ENCODE results near the gene SHBG.
A peak's percentile ranks its signal among the peaks of the same experiment; 100 is the strongest.

SHBG gene

DNA sequence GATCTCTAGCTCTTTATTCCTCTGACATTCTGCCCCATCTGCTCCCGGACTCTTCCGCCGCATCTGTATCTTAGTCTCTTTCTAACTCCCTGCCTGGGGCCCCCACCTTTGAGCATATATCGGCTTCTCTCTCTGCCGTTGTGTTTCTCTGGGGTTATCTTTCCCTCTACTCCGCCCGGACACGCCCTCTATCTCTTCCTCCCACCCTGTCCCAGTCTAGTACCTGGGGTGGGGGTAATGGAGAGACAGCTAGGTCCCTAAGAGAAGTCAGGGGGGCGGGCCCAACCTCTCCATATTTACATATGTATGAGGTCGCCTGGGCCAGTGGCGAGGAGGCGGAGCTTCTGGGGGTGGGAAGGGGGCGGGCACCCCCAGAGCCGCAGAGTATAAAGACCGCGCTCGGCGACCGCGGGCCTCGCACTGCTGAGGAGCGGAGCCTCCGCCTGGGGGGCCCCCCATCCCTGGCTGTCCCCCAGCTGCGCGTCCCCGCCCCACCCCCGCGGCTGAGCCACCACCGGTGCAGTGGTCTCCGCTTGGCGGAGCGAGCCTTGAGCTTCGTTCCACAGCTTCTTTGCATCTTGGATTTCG is 20.7 kb downstream of the SHBG start, which contains the start of gene ATP1B2:
ATP1B2 (plus strand) TSS at position 418 of the 588 bp plus-strand sequence. CDS start 593 bp downstream, outside the sequence.
- DNase-seq (ENCODE audit: low read depth): no peak
- peak within 1 kb of the TSS; percentile 29; the same call in 1 of the 2 replicates for H3K4me3 ChIP-seq (ENCODE audit: low read depth, low read length)
- TF ChIP-seq, protein P1, sequence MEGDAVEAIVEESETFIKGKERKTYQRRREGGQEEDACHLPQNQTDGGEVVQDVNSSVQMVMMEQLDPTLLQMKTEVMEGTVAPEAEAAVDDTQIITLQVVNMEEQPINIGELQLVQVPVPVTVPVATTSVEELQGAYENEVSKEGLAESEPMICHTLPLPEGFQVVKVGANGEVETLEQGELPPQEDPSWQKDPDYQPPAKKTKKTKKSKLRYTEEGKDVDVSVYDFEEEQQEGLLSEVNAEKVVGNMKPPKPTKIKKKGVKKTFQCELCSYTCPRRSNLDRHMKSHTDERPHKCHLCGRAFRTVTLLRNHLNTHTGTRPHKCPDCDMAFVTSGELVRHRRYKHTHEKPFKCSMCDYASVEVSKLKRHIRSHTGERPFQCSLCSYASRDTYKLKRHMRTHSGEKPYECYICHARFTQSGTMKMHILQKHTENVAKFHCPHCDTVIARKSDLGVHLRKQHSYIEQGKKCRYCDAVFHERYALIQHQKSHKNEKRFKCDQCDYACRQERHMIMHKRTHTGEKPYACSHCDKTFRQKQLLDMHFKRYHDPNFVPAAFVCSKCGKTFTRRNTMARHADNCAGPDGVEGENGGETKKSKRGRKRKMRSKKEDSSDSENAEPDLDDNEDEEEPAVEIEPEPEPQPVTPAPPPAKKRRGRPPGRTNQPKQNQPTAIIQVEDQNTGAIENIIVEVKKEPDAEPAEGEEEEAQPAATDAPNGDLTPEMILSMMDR (IDR thresholded peaks at IDR 0.05; ENCODE audit: low read depth, low read length, missing control alignments): no peak

DNA sequence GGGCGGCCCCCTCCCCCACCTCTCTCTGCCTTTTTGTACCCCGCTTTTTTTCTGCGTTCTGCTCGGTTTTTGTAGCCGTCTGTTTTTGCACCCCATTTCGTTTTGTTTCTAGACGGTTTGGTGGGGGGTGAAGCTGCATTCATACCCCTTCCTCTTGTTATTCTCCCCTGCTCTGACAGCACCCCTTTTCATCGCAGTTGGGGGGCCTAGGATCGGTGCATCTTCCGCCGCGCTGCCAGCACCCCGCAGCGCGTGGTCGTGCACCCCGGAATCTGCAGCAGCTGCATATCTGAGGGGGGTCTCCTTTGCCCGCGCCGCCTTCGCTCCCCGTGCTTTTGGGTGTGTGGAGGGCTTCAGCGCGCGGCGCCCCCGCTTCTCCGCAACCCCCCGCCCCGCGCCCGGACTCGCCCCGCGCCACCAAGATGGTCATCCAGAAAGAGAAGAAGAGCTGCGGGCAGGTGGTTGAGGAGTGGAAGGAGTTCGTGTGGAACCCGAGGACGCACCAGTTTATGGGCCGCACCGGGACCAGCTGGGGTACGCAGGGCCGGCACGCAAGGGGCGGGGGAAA is 21.2 kb downstream of the SHBG start:
- H3K4me3 ChIP-seq (ENCODE audit: low read depth, low read length): peak overlapping the region; percentile 29; the same call in 1 of the 2 replicates
- no peak for DNase-seq (ENCODE audit: low read depth)
- TF ChIP-seq, protein P1 (IDR thresholded peaks at IDR 0.05; ENCODE audit: low read depth, low read length, missing control alignments): no peak

DNA sequence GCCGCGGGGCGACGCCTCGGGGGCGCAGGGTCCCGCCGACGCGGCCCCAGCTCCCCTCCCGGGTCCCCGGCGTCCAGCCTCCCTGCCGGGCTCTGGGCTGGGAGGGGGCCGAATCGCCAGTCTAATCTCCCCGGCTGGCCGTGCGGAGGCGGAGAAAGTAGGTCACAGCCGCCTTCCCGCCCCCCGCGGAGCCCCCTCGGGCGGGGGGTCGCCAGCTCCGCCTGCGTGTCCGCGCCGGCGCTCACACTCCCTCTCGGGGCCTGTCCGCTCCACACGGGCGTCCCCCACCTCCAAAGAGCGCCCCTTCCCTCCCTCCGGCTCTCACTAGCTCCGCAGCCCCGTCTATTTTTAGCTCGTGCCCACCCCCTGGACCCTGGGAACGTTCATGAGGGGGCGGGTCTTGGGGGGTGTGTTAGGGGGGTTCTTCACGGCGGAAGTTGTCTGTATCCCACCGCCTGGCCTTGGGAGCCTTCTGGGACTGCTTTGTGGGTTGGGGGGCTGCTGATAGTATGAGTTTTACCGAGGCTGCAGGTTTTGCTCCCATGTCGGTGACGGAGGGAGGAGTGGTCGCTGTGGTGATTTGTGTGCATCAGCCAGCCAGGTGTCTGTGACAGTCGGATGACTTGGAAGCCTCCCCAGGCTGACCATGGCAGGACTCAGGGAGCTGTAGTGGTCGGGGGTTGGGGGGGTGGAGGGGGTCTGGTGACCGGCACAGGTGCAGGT is 21.9 kb downstream of the SHBG start:
- no peak overlapping the region for H3K4me3 ChIP-seq (ENCODE audit: low read depth, low read length)

DNA sequence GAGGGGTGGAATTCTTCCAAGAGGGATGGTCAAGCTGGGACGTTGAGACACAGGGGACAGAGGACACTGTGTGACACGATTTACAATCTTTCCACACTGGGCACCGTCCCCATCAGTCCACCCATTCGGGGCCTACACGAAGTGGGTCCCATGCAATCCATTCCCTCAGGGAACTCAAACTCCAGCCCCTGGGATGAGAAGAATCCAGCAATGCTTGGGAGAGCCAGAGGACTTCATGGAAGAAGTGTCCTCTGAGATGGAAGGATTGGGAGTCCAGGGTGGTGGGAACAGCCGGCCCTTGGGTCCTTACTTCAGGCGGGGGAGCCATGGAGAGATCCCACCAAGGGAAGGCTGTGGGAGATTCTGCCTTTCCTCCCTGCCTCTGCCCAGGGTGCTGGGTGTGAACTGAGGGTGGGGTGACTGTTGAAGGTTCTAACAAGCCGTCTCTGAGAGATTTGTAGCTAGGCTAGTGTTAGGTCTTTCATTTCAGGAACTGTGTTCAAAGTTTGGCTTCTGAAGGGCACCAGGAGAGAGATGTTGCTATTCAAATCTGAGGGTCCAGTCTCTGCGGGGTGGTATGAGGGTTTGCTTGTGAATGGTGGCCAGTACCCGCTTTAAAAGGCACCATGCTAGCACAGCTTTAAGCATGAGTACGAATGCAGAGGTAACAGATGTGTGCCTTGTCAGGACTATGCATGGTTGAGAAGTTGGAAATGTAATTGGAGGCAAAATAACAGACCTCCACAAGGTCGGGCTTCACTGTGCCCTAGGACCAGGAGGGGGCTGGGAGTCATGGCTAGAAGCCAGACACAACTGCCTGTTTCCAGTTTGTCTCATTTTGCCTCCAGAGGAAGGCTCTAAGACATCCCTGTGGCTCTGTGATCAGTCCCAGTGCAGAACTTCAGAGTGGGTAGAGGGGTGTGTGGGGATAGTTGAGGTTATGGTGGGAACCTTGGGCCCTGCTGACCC is 22.7 kb downstream of the SHBG start:
- no peak overlapping the region for H3K4me3 ChIP-seq (ENCODE audit: low read depth, low read length)
- TF ChIP-seq, protein P1 (IDR thresholded peaks at IDR 0.05; ENCODE audit: low read depth, low read length, missing control alignments): no peak
- DNase-seq (ENCODE audit: low read depth): no peak

More for the DNA sequence above, 21.9 kb downstream of the SHBG start:
- no peak for DNase-seq (ENCODE audit: low read depth)
- TF ChIP-seq, protein P1 (IDR thresholded peaks at IDR 0.05; ENCODE audit: low read depth, low read length, missing control alignments): no peak

DNA sequence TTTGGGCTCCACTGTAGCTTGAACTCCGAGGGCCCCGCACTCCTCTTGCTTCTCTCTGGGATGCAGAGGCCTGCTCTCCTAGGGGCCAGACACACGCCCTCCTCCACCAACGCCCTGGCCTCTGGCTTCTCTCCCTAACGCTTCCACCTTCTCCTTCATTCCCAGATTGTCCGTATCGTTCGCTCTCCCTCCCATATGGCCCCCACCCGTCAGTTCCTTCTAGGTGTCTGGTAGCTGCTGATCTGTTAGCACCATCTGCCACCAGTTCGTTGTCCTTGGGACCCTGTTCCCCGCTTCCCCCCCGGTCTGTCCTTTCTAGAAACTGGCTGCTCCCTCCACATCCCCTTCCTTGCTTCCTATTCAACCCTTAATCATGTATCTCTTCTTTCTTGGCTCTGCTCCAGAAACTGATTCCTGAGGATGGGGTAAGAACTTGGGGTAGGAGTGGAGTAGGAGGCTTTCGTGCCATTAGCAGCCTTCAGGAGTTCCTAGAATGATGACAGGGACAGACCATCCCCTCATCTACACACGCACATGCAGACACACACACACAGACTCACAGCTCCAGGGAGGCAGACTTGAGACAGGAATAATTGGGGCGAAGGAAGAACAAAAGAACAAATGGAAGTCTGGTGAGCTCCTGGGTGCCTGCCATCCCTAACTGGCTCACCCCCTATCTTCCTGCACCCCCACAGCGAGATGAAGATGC is 25.1 kb downstream of the SHBG start:
- H3K4me3 ChIP-seq (ENCODE audit: low read depth, low read length): no peak overlapping the region
- DNase-seq (ENCODE audit: low read depth): no peak
- TF ChIP-seq, protein P1 (IDR thresholded peaks at IDR 0.05; ENCODE audit: low read depth, low read length, missing control alignments): no peak

DNA sequence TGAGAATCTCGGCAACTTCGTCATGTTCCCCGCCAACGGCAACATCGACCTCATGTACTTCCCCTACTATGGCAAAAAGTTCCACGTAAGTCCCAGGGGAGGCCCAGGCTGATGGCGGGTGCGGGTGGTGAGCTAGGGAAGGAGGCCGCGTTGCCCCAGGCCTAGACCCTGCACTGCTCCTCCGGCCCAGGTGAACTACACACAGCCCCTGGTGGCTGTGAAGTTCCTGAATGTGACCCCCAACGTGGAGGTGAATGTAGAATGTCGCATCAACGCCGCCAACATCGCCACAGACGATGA is 25.6 kb downstream of the SHBG start:
- no peak overlapping the region for H3K4me3 ChIP-seq (ENCODE audit: low read depth, low read length)
- no peak for DNase-seq (ENCODE audit: low read depth)
- TF ChIP-seq, protein P1 (IDR thresholded peaks at IDR 0.05; ENCODE audit: low read depth, low read length, missing control alignments): no peak
